A673 (cell line): ENCODE data around the gene MFAP4. TPM values are rescaled to one million over a fixed set of nuclear protein-coding genes. Genes with fewer than 3 reads are reported as not detected.

Experiments used
- BruUV-seq: library from RNA; stranded (reverse); fragments of 400-500 nt; replicated peaks from 2 replicates; lab custom pipeline; 2021; lab: Mats Ljungman, UMichigan
- CTCF ChIA-PET: fragments of 300-600 bp; sonication (Branson Sonifier 250); formaldehyde crosslinking; loops from one replicate; lab custom pipeline; 2022; ENCODE audit warnings: antibody characterized with exemption; lab: Charles Lee
- POLR2A ChIA-PET: fragments of 300-600 bp; sonication (Branson Sonifier 250); formaldehyde crosslinking; loops from one replicate; lab custom pipeline; 2022; ENCODE audit warnings: antibody characterized with exemption; ENCODE audit not compliant: low non-redundant PET; lab: Charles Lee
- DNase-seq: peaks from one replicate; pipeline ENCODE4 v3.0.0-alpha.2; 2015; ENCODE audit warnings: low spot score
- H3K27ac ChIP-seq: fragments of 200-600 bp; sonication (generic); 2 replicates; pipeline ENCODE4 v1.5.1; 2016; ENCODE audit warnings: mixed run types, low read depth, mild to moderate bottlenecking, mixed read lengths, antibody characterized with exemption, low read length; ENCODE audit not compliant: poor library complexity, severe bottlenecking
- H3K27me3 ChIP-seq: fragments of 200-600 bp; sonication (generic); replicated peaks from 2 replicates; pipeline ENCODE4 v1.6.1; 2017; ENCODE audit warnings: mixed run types, low read depth, mild to moderate bottlenecking, mixed read lengths, antibody characterized with exemption, low read length; ENCODE audit not compliant: insufficient read depth, poor library complexity
- H3K36me3 ChIP-seq: fragments of 200-600 bp; sonication (generic); 2 replicates; pipeline ENCODE4 v1.6.1; 2016; ENCODE audit warnings: mixed run types, mild to moderate bottlenecking, mixed read lengths, antibody characterized with exemption, low read length; ENCODE audit not compliant: insufficient read depth, poor library complexity, severe bottlenecking
- H3K4me1 ChIP-seq: fragments of 200-600 bp; sonication (generic); 2 replicates; pipeline ENCODE4 v1.6.1; 2017; ENCODE audit warnings: mixed run types, mild to moderate bottlenecking, mixed read lengths, antibody characterized with exemption, low read length; ENCODE audit not compliant: insufficient read depth, poor library complexity, severe bottlenecking
- H3K4me3 ChIP-seq: fragments of 200-600 bp; sonication (generic); 2 replicates; pipeline ENCODE4 v1.5.1; 2016; ENCODE audit warnings: low read depth, mixed run types, mild to moderate bottlenecking, mixed read lengths, low read length; ENCODE audit not compliant: poor library complexity, severe bottlenecking
- H3K9me3 ChIP-seq: fragments of 200-600 bp; sonication (generic); 2 replicates; pipeline ENCODE4 v1.6.1; 2016; ENCODE audit warnings: mixed run types, low read depth, mild to moderate bottlenecking, mixed read lengths, antibody characterized with exemption, low read length; ENCODE audit not compliant: poor library complexity, severe bottlenecking
- EZH2 ChIP-seq: fragments of 200-600 bp; sonication (generic); IDR thresholded peaks from 2 replicates; pipeline ENCODE4 v1.6.1; 2017; ENCODE audit warnings: borderline replicate concordance, low read depth, mild to moderate bottlenecking, mixed read lengths, antibody characterized with exemption, low read length; ENCODE audit not compliant: poor library complexity, severe bottlenecking
- intact Hi-C: fragments of 100-400 bp; cut with micrococcal nuclease; formaldehyde crosslinking; loops from one replicate; pipeline ENCODE4 v1.10.0; 2022; ENCODE audit not compliant: unreplicated experiment
- total RNA-seq: library from RNA; stranded (reverse); gene quantifications from 2 replicates; pipeline ENCODE4 v1.2.3, GENCODE V29; 2021
- TF ChIP-seq, protein P1 (sequence below): fragments of 300-800, 200-600 bp; sonication (generic); conservative IDR thresholded peaks from 2 replicates; pipeline ENCODE4 v1.5.1; 2017; ENCODE audit warnings: low read depth, mild to moderate bottlenecking, antibody characterized with exemption, low read length, moderate library complexity, mixed read lengths

Gene MFAP4
- total RNA-seq, 1 experiment from 2014 or later = 60.9 TPM

GRCh38 chr17:19376811-19377210 lies 10.2 kb downstream of the MFAP4 start:
- H3K4me3 ChIP-seq = peak overlapping the region; percentile 68
- H3K9me3 ChIP-seq = no peaks in the 10 kb centered on the region
- BruUV-seq = no TSS peak
- H3K27ac ChIP-seq = peak overlapping the region; percentile 94
- intact Hi-C loops = loop anchor here (5.0 kb wide), 1 partner anchor 70 kb away; no protein-coding TSS in a partner anchor
- DNase-seq = no peak
- H3K36me3 ChIP-seq = peaks cover 21% of the 10 kb centered on the region
- H3K27me3 ChIP-seq = no peaks in the 10 kb centered on the region
- POLR2A ChIA-PET = interaction anchor here (1.7 kb wide), 1 partner anchor 10 kb away, joined by 8 read pairs; the partner anchor contains the start of gene MFAP4
- no peak for TF ChIP-seq EZH2
- TF ChIP-seq, protein P1, sequence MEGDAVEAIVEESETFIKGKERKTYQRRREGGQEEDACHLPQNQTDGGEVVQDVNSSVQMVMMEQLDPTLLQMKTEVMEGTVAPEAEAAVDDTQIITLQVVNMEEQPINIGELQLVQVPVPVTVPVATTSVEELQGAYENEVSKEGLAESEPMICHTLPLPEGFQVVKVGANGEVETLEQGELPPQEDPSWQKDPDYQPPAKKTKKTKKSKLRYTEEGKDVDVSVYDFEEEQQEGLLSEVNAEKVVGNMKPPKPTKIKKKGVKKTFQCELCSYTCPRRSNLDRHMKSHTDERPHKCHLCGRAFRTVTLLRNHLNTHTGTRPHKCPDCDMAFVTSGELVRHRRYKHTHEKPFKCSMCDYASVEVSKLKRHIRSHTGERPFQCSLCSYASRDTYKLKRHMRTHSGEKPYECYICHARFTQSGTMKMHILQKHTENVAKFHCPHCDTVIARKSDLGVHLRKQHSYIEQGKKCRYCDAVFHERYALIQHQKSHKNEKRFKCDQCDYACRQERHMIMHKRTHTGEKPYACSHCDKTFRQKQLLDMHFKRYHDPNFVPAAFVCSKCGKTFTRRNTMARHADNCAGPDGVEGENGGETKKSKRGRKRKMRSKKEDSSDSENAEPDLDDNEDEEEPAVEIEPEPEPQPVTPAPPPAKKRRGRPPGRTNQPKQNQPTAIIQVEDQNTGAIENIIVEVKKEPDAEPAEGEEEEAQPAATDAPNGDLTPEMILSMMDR = no peak
- H3K4me1 ChIP-seq = peaks cover 4% of the 10 kb centered on the region
- CTCF ChIA-PET = no interaction called here

DNA sequence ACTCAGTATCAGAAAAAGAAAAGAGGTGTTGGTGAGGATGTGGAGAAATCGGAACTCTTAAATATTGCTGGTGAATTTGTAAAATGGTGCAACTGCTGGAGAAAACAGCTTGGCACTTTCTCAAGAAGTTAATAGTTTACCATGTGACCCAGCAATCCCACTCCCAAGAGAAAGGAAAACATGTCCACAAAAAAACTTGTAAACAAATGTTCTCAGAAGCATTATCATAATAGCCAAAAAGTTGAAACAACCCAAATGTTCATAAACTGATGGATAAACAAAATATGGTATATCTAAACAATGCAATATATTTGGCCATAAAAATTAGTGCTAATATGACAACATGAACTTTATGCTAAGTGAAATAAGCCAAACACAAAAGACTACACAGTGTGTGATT lies 11.3 kb downstream of the MFAP4 start:
- TF ChIP-seq EZH2 = no peak
- TF ChIP-seq, protein P1 = no peak
- ChIA-PET POLR2A (no interaction called here), CTCF (no interaction called here)
- intact Hi-C loops = loop anchor here (5.0 kb wide), 1 partner anchor 72 kb away; no protein-coding TSS in a partner anchor
- Histone ChIP-seq H3K4me3 (no peak overlapping the region), H3K9me3 (no peaks in the 10 kb centered on the region), H3K27ac (no peak overlapping the region), H3K27me3 (no peaks in the 10 kb centered on the region), H3K4me1 (peaks cover 4% of the 10 kb centered on the region), H3K36me3 (peaks cover 10% of the 10 kb centered on the region)
- BruUV-seq = no TSS peak
- no peak for DNase-seq

- no peak for DNase-seq
- no peak overlapping the region for H3K27ac ChIP-seq
Measured at GRCh38 chr17:19374136-19374535, 12.9 kb downstream of the MFAP4 start.

More at GRCh38 chr17:19374136-19374535, 12.9 kb downstream of the MFAP4 start:
- ChIA-PET CTCF (no interaction called here), POLR2A (interaction anchor here (0.6 to 0.7 kb wide), 2 partner anchors 18 to 27 kb away, joined by 3 read pairs; no protein-coding TSS in a partner anchor)
- intact Hi-C loops = no loop called here
- TF ChIP-seq, protein P1 = no peak
- no peak for TF ChIP-seq EZH2
- no peak overlapping the region for H3K4me3 ChIP-seq
- no peaks in the 10 kb centered on the region for H3K27me3 ChIP-seq
- no TSS peak for BruUV-seq
- no peaks in the 10 kb centered on the region for H3K9me3 ChIP-seq
- no peaks in the 10 kb centered on the region for H3K36me3 ChIP-seq
- H3K4me1 ChIP-seq = peaks cover 4% of the 10 kb centered on the region
